ENCODE results near the gene LY6G5C. TPM values are rescaled to one million over a fixed set of nuclear protein-coding genes. Genes with fewer than 3 reads are reported as not detected.

The LY6G5C gene
- total and polyA plus RNA-seq, 9 of the 15 experiments (the other 6 are each of a cell fraction or from before 2014, with no cell fraction given): 0.10 to 0.67 (median 0.46) TPM; not detected in 4

DNA sequence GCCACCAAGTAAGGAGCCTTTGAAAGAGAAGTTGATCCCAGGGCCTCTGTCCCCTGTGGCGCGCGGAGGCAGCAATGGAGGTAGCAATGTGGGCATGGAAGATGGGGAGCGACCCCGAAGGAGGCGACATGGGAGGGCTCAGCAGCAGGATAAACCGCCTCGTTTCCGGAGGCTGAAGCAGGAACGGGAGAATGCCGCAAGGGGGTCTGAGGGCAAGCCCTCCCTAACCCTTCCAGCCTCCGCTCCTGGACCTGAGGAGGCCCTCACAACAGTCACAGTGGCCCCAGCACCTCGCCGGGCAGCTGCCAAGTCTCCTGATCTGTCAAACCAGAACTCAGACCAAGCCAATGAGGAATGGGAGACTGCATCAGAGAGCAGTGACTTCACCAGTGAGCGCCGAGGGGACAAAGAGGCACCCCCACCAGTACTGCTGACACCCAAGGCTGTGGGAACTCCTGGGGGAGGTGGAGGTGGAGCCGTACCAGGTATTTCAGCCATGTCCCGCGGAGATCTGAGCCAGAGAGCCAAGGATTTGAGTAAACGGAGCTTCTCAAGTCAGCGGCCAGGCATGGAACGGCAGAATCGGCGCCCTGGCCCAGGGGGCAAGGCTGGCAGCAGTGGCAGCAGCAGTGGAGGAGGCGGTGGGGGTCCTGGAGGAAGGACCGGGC, 48.5 kb downstream of the LY6G5C start (continued):
- TF ChIP-seq ARID4B (CRISPR knock-in tag; IDR thresholded peaks at IDR 0.05): 0 out of 2 replicates have a peak, but pooled peaks have one; percentile 32
- TF ChIP-seq, protein P1, sequence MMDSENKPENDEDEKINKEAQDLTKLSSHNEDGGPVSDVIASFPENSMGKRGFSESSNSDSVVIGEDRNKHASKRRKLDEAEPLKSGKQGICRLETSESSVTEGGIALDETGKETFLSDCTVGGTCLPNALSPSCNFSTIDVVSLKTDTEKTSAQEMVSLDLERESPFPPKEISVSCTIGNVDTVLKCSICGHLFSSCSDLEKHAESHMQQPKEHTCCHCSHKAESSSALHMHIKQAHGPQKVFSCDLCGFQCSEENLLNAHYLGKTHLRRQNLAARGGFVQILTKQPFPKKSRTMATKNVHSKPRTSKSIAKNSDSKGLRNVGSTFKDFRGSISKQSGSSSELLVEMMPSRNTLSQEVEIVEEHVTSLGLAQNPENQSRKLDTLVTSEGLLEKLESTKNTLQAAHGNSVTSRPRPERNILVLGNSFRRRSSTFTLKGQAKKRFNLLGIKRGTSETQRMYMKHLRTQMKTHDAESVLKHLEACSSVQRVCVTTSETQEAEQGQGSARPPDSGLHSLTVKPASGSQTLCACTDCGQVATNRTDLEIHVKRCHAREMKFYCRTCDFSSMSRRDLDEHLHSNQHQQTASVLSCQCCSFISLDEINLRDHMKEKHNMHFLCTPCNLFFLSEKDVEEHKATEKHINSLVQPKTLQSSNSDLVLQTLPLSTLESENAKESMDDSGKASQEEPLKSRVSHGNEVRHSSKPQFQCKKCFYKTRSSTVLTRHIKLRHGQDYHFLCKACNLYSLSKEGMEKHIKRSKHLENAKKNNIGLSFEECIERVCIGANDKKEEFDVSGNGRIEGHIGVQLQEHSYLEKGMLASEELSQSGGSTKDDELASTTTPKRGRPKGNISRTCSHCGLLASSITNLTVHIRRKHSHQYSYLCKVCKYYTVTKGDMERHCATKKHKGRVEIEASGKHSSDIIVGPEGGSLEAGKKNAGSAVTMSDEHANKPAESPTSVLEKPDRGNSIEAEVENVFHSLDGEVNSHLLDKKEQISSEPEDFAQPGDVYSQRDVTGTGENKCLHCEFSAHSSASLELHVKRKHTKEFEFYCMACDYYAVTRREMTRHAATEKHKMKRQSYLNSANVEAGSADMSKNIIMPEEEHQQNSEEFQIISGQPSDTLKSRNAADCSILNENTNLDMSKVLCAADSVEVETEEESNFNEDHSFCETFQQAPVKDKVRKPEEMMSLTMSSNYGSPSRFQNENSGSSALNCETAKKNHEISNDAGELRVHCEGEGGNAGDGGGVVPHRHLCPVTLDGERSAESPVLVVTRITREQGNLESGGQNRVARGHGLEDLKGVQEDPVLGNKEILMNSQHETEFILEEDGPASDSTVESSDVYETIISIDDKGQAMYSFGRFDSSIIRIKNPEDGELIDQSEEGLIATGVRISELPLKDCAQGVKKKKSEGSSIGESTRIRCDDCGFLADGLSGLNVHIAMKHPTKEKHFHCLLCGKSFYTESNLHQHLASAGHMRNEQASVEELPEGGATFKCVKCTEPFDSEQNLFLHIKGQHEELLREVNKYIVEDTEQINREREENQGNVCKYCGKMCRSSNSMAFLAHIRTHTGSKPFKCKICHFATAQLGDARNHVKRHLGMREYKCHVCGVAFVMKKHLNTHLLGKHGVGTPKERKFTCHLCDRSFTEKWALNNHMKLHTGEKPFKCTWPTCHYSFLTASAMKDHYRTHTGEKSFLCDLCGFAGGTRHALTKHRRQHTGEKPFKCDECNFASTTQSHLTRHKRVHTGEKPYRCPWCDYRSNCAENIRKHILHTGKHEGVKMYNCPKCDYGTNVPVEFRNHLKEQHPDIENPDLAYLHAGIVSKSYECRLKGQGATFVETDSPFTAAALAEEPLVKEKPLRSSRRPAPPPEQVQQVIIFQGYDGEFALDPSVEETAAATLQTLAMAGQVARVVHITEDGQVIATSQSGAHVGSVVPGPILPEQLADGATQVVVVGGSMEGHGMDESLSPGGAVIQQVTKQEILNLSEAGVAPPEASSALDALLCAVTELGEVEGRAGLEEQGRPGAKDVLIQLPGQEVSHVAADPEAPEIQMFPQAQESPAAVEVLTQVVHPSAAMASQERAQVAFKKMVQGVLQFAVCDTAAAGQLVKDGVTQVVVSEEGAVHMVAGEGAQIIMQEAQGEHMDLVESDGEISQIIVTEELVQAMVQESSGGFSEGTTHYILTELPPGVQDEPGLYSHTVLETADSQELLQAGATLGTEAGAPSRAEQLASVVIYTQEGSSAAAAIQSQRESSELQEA (IDR thresholded peaks at IDR 0.05; ENCODE audit: low read depth): no peak
- peak; percentile 73 for TF ChIP-seq SIRT6 (IDR thresholded peaks at IDR 0.05; ENCODE audit: low read depth, low read length)
- TF ChIP-seq ZNF224 (CRISPR knock-in tag; IDR thresholded peaks at IDR 0.05): no peak
- TF ChIP-seq NR2F6 (CRISPR knock-in tag; IDR thresholded peaks at IDR 0.05): 0 out of 2 replicates have a peak, but pooled peaks have one; percentile 69
- TF ChIP-seq POLR2B (IDR thresholded peaks at IDR 0.05; ENCODE audit: low read depth, partially characterized antibody): peak; percentile 73
- no peak for TF ChIP-seq MEIS2 (IDR thresholded peaks at IDR 0.05; ENCODE audit: partially characterized antibody)
- no peak for TF ChIP-seq ZNF609 (CRISPR knock-in tag; IDR thresholded peaks at IDR 0.05; ENCODE audit: borderline replicate concordance)
